Lower leg skin (tissue), 4 donors: ENCODE data around the gene PISD. TPM values are rescaled to one million over a fixed set of nuclear protein-coding genes. Genes with fewer than 3 reads are reported as not detected.
"Not testable (repeated sequence)": the region's sequence is repeated elsewhere in the genome, so short reads cannot be mapped to it uniquely, and the experiment has no call there.

ENCODE experiments used
- DNase-seq, 2 donors: peaks; one replicate each; pipeline ENCODE4 v3.0.0-alpha.2; 2019; ENCODE audit warnings: low spot score in 2 of 2
- H3K4me3 ChIP-seq: fragments of 200-600 bp; sonication (generic); 2 replicates; pipeline ENCODE4 v1.5.1; 2017; ENCODE audit warnings: mild to moderate bottlenecking, low read depth; ENCODE audit not compliant: poor library complexity, severe bottlenecking
- POLR2A ChIP-seq, 2 donors: fragments of 450-650 bp; IDR thresholded peaks; one replicate each; pipeline ENCODE4 v1.6.1; 2016 to 2017; ENCODE audit warnings: antibody characterized with exemption in 2 of 2, mild to moderate bottlenecking in 1 of 2, moderate library complexity in 1 of 2
- WGBS, 2 donors: methylation state at CpG; one replicate each; pipeline ENCODE4 v1.1.5; 2018; 5-methylcytosine and 5-hydroxymethylcytosine counted together
- intact Hi-C: fragments of 100-400 bp; cut with DNase I; formaldehyde crosslinking; loops from one replicate; pipeline ENCODE4 v1.15.0; 2023; ENCODE audit warnings: low total_unique reads
- total RNA-seq, 4 donors: library from RNA; depleted of rRNA; stranded (reverse); fragments of >200 nt; gene quantifications; one replicate each; pipeline ENCODE4 v1.1.0, GENCODE V29; 2016
- TF ChIP-seq, protein P1 (sequence below), 3 donors: fragments of 450-650 bp; IDR thresholded peaks; one replicate each; pipeline ENCODE4 v1.5.1; 2016; ENCODE audit warnings: antibody characterized with exemption in 3 of 3, mild to moderate bottlenecking in 3 of 3, moderate library complexity in 2 of 3

The PISD gene
- total RNA-seq: 10 to 100 TPM; 32.0 to 62.5 (median 45.5) TPM

DNA sequence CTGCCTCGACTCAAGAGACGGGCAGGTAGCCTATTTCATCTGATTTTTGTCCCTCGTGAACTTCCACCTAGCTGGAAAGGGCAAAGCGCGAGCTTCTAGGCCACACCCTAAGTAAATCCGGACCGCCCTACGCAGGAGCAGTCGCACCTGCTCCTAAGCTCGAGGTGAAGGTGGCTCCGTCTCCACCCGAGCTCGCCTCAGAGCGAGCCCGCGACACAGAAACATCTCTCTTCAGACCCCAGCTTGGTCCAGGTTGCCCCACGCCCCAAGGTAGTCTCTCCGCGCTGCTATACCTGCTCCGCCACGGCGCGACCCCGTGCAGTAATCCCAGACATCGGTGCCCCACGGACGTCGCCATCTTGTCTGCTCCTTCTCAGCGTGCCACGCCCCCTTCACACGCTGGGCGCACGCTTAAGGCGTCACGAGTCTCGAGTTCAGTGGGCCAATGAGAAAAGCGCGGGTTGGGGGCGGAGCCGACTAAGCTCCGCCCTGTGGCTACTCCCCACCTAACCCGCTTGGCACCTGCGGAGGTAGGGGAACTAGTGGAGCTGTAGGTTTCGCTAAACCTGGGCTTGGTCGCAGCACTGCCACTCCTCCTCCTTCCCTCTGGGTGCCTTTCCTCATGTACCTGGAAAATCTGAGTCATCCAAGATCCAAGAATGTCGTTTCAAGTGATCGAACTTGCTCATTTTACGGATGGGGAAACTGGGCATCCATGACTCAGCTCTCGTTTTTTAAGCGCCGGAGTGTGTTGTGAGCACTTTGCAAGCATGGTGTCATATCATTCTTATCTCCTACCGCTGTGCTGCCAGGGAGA is at the start of gene PISD:
TSS of gene PISD (minus strand) at position 365 of the 817 bp plus-strand sequence. CDS start at position 358, 7 bp downstream.
- peak; percentile 96 to 99 for DNase-seq
- intact Hi-C loops: loop anchor here (10.0 kb wide), 1 partner anchor 813 kb away; the partner anchor contains the start of gene FBXO7
- no peak for TF ChIP-seq POLR2A (IDR thresholded peaks at IDR 0.05)
- TF ChIP-seq, protein P1, sequence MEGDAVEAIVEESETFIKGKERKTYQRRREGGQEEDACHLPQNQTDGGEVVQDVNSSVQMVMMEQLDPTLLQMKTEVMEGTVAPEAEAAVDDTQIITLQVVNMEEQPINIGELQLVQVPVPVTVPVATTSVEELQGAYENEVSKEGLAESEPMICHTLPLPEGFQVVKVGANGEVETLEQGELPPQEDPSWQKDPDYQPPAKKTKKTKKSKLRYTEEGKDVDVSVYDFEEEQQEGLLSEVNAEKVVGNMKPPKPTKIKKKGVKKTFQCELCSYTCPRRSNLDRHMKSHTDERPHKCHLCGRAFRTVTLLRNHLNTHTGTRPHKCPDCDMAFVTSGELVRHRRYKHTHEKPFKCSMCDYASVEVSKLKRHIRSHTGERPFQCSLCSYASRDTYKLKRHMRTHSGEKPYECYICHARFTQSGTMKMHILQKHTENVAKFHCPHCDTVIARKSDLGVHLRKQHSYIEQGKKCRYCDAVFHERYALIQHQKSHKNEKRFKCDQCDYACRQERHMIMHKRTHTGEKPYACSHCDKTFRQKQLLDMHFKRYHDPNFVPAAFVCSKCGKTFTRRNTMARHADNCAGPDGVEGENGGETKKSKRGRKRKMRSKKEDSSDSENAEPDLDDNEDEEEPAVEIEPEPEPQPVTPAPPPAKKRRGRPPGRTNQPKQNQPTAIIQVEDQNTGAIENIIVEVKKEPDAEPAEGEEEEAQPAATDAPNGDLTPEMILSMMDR (IDR thresholded peaks at IDR 0.05): no peak
- H3K4me3 ChIP-seq: peak within 1 kb of the TSS; percentile 65
- 1% methylated on average over 49 to 52 of the region's 52 CpGs for WGBS, 2 donors

- 87 to 91% methylated on average over 12 of the region's 12 CpGs for WGBS, 2 donors
- intact Hi-C loops, H3K4me3 ChIP-seq, DNase-seq: not testable (repeated sequence)
Observed at GRCh38 chr22:31711226-31711625, 49.2 kb upstream of the PISD start.

GRCh38 chr22:31707519-31707918 is 45.5 kb upstream of the PISD start:
- intact Hi-C loops: no loop called here
- TF ChIP-seq, protein P1 (IDR thresholded peaks at IDR 0.05): no peak
- no peak for TF ChIP-seq POLR2A (IDR thresholded peaks at IDR 0.05)
- 87 to 89% methylated on average over 8 of the region's 8 CpGs for WGBS, 2 donors
- no peak for DNase-seq
- no peak overlapping the region for H3K4me3 ChIP-seq

- intact Hi-C loops: no loop called here
- WGBS, 2 donors: 90 to 92% methylated on average over 4 of the region's 4 CpGs
- DNase-seq: peak in 1 of 2 donors; percentile 53
- no peak overlapping the region for H3K4me3 ChIP-seq
- TF ChIP-seq POLR2A (IDR thresholded peaks at IDR 0.05): no peak
- TF ChIP-seq, protein P1 (IDR thresholded peaks at IDR 0.05): no peak
Observed at GRCh38 chr22:31695423-31695822, 33.4 kb upstream of the PISD start.

DNA sequence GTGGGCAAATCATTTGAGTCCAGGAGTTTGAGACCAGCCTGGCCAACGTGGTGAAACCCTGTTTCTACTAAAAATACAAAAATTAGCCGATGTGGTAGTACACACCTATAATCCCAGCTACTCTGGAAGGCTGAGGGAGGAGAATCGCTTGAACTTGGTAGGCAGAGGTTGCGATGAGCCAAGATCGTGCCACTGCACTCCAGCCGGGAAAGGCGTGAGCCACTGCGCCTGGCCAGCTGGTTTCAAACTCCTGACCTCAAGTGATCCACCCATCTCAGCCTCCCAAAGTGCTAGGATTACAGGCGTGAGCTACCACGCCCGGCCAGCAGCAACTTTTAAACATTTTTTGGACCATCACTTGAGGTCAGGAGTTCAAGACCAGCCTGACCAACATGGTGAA is 32.0 kb upstream of the PISD start:
- intact Hi-C loops, H3K4me3 ChIP-seq: not testable (repeated sequence)
- WGBS, 2 donors: 96 to 97% methylated on average over 10 to 11 of the region's 11 CpGs
- DNase-seq: peak in 1 of 2 donors; percentile 54

GRCh38 chr22:31692186-31692886 is 30.3 kb upstream of the PISD start:
- intact Hi-C loops: no loop called here
- WGBS, 2 donors: 96 to 100% methylated on average over 1 of the region's 1 CpG
- DNase-seq: peak in 1 of 2 donors; percentile 36
- H3K4me3 ChIP-seq: no peak overlapping the region
- TF ChIP-seq, protein P1 (IDR thresholded peaks at IDR 0.05): no peak
- no peak for TF ChIP-seq POLR2A (IDR thresholded peaks at IDR 0.05)
